HG02973 (cell line): ENCODE results near the gene KLHL41.
"Not testable (repeated sequence)": the region's sequence is repeated elsewhere in the genome, so short reads cannot be mapped to it uniquely, and the experiment has no call there.

ENCODE experiments used
- ATAC-seq: cut with Tn5 transposase; IDR thresholded peaks from one replicate; pipeline ENCODE4 v1.9.1; 2021; ENCODE audit warnings: moderate library complexity; ENCODE audit not compliant: unreplicated experiment

KLHL41 gene

GRCh38 chr2:169571571-169571970, 62.1 kb downstream of the KLHL41 start:
- no peak for ATAC-seq

- no peak for ATAC-seq
These were observed 62.7 kb downstream of the KLHL41 start for GRCh38 chr2:169572189-169572588.

GRCh38 chr2:169572821-169573159, 63.3 kb downstream of the KLHL41 start:
- no peak for ATAC-seq

GRCh38 chr2:169573160-169573973, 63.9 kb downstream of the KLHL41 start, which contains the start of gene FASTKD1:
FASTKD1 (minus strand) TSS chr2:169573865; CDS start chr2:169572029, 1,836 bp downstream.
- ATAC-seq: peak; percentile 95

- no peak for ATAC-seq
These were observed 64.4 kb downstream of the KLHL41 start for GRCh38 chr2:169573974-169574299.

- ATAC-seq: not testable (repeated sequence)
These were observed 65.0 kb downstream of the KLHL41 start for GRCh38 chr2:169574539-169574938.

GRCh38 chr2:169575264-169575663, 65.8 kb downstream of the KLHL41 start:
- not testable (repeated sequence) for ATAC-seq
